Progenitor cell of endocrine pancreas (in vitro differentiated cells): Measurements from ENCODE around the gene PCID2. TPM values are rescaled to one million over a fixed set of nuclear protein-coding genes. Genes with fewer than 3 reads are reported as not detected.

ENCODE experiments used
- DNase-seq: peaks from one replicate; pipeline ENCODE4 v3.0.0; 2021; ENCODE audit warnings: low spot score; ENCODE audit not compliant: unreplicated experiment
- H3K27ac Mint-ChIP-seq: 2 replicates; pipeline ENCODE4 v1.8.0; 2021; ENCODE audit warnings: mild to moderate bottlenecking, moderate library complexity, mixed read lengths
- H3K27me3 Mint-ChIP-seq: 2 replicates; pipeline ENCODE4 v1.8.0; 2021; ENCODE audit warnings: mixed read lengths
- H3K36me3 Mint-ChIP-seq: 2 replicates; pipeline ENCODE4 v1.8.0; 2022; ENCODE audit warnings: mixed read lengths; ENCODE audit not compliant: insufficient read depth
- H3K4me1 Mint-ChIP-seq: 2 replicates; pipeline ENCODE4 v1.8.0; 2021; ENCODE audit warnings: low read depth, mixed read lengths
- H3K4me3 Mint-ChIP-seq: 2 replicates; pipeline ENCODE4 v1.8.0; 2021; ENCODE audit warnings: low read depth, mild to moderate bottlenecking, moderate library complexity, mixed read lengths
- H3K9me3 Mint-ChIP-seq: 2 replicates; pipeline ENCODE4 v1.8.0; 2021; ENCODE audit warnings: low read depth, mixed read lengths
- total RNA-seq: library from RNA; stranded (reverse); gene quantifications from 2 replicates; pipeline ENCODE4 v1.2.1, GENCODE V29; 2021
- TF ChIP-seq, protein P1 (sequence below): fragments of 200-600 bp; sonication (generic); IDR thresholded peaks from one replicate; pipeline ENCODE4 v1.5.0; 2021; ENCODE audit warnings: antibody characterized with exemption, mild to moderate bottlenecking; ENCODE audit not compliant: unreplicated experiment

The PCID2 gene
- total RNA-seq, 1 donor from 2014 or later: 58.7 TPM

DNA sequence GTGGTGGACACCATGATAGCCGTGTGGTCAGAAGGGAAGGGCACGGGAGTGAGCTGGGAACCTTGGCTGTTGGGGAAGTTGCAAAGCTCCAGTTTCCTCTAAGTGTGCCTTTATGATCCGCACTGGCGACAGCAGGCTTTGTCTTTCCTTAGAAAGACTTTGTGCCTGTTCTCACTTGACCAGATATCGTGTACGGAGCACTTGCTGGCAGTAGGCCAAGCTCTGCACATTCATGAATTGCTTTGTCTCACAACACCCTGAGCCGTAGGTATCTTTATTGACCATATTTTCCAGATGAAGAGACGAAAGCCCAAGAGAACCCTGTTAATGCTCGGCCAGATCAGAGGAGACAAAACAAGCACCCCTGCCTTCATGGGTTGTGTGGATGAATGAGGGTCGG is 16.0 kb upstream of the PCID2 start:
- TF ChIP-seq, protein P1, sequence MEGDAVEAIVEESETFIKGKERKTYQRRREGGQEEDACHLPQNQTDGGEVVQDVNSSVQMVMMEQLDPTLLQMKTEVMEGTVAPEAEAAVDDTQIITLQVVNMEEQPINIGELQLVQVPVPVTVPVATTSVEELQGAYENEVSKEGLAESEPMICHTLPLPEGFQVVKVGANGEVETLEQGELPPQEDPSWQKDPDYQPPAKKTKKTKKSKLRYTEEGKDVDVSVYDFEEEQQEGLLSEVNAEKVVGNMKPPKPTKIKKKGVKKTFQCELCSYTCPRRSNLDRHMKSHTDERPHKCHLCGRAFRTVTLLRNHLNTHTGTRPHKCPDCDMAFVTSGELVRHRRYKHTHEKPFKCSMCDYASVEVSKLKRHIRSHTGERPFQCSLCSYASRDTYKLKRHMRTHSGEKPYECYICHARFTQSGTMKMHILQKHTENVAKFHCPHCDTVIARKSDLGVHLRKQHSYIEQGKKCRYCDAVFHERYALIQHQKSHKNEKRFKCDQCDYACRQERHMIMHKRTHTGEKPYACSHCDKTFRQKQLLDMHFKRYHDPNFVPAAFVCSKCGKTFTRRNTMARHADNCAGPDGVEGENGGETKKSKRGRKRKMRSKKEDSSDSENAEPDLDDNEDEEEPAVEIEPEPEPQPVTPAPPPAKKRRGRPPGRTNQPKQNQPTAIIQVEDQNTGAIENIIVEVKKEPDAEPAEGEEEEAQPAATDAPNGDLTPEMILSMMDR: no peak
- H3K36me3 Mint-ChIP-seq: peaks cover 28% of the 10 kb centered on the region
- DNase-seq: no peak
- peaks cover 5% of the 10 kb centered on the region for H3K4me1 Mint-ChIP-seq
- H3K9me3 Mint-ChIP-seq: no peaks in the 10 kb centered on the region
- H3K27me3 Mint-ChIP-seq: no peaks in the 10 kb centered on the region
- peak overlapping the region; percentile 47 for H3K27ac Mint-ChIP-seq
- H3K4me3 Mint-ChIP-seq: no peak overlapping the region

DNA sequence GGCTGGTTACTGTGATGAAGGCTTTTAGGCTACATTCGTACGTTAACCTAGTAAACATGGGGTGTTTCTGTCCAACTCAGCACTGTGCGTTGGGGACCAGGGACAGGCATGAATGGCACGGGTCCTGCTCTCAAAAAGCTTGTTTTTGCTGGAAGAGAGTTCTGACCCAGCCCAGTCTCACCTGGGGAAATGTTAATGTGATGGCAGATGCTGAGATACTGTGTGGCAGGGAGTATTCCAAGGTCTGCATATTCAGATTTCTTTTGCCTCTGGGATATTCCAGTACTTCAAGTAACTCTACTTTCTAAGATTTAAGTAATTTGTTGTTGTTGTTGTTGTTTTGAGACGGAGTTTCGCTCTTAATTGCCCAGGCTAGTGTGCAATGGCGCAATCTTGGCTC is 14.6 kb upstream of the PCID2 start:
- TF ChIP-seq, protein P1: no peak
- Mint-ChIP-seq H3K27ac (no peak overlapping the region), H3K4me3 (no peak overlapping the region), H3K36me3 (peaks cover 21% of the 10 kb centered on the region), H3K27me3 (no peaks in the 10 kb centered on the region), H3K4me1 (peaks cover 5% of the 10 kb centered on the region), H3K9me3 (no peaks in the 10 kb centered on the region)
- no peak for DNase-seq

DNA sequence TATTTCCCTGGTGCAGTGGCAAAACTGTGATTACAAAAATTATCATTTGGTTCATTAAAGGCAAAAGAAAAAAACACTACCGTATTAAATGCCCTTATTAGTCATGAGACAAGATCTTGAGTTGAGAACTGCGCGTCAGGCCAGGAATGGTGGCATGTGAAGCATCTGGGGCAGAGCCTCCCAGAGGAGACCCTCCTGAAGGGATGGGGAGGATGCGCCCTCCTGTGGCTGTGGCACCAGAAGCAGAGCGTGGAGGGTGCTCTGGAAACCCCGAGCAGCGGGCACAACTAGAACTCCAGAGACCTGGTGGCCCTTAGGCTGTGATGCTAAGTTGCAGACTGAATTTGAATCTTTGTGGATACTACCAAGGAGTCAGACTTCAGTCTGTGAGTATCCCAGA is 12.4 kb upstream of the PCID2 start:
- Mint-ChIP-seq H3K27ac (peak overlapping the region; percentile 74), H3K27me3 (no peaks in the 10 kb centered on the region), H3K4me1 (peaks cover 5% of the 10 kb centered on the region), H3K4me3 (no peak overlapping the region), H3K36me3 (peaks cover 17% of the 10 kb centered on the region), H3K9me3 (no peaks in the 10 kb centered on the region)
- DNase-seq: no peak
- TF ChIP-seq, protein P1: no peak

- Mint-ChIP-seq H3K4me1 (peaks cover 5% of the 10 kb centered on the region), H3K9me3 (no peaks in the 10 kb centered on the region), H3K27ac (peak overlapping the region; percentile 74), H3K27me3 (no peaks in the 10 kb centered on the region), H3K4me3 (no peak overlapping the region), H3K36me3 (peaks cover 17% of the 10 kb centered on the region)
- no peak for DNase-seq
- TF ChIP-seq, protein P1: no peak
These were observed 11.7 kb upstream of the PCID2 start for GRCh38 chr13:113220141-113220598.

DNA sequence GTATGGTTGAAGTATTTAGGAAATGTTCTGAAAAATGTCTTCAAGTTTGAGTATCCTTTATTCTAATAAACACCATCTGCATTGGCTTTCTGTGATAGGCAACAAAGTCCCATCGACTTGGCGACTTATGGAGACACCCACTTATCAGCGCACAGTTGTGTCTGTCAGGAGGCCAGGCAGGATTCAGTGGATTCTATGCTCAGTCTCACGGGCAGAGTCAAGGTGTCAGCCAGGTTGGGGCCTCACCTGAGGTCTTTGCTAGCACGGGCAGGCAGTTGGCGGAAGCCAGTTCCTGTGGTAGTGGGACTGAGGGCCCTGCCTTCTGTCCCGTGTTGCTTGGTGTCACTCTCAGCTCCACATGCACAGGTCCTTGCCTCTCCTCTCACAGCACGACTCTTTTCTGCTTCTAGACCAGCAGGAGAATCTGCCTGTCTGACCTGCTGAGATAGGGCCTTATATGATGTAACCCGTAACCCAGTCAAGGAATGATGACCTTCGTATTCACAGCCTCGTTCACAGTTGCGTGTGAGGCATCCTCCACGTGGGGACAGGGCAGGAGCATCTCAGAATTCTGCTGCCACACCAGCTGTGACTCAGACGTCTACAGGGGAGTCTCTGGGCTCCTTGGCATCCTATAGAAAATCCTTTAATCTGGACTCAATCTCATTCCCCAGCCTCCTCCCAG is 10.9 kb upstream of the PCID2 start:
- no peak for DNase-seq
- H3K9me3 Mint-ChIP-seq: no peaks in the 10 kb centered on the region
- H3K27me3 Mint-ChIP-seq: no peaks in the 10 kb centered on the region
- TF ChIP-seq, protein P1: no peak
- H3K4me3 Mint-ChIP-seq: no peak overlapping the region
- H3K27ac Mint-ChIP-seq: peak overlapping the region; percentile 11
- peaks cover 15% of the 10 kb centered on the region for H3K36me3 Mint-ChIP-seq
- peaks cover 5% of the 10 kb centered on the region for H3K4me1 Mint-ChIP-seq
